K562 (cell line): ENCODE measurements around the gene FXYD3. TPM values are rescaled to one million over a fixed set of nuclear protein-coding genes. Genes with fewer than 3 reads are reported as not detected.

Experiments
- ATAC-seq: fragments of 200-7000 bp; cut with Tn5 transposase; 3 replicates; pipeline ENCODE4 v1.9.1; 2020; ENCODE audit warnings: moderate library complexity
- BruUV-seq: library from RNA; stranded (reverse); fragments of 400-500 nt; replicated peaks from 2 replicates; lab custom pipeline; 2021; lab: Mats Ljungman, UMichigan
- CTCF ChIA-PET: fragments of 300-600 bp; formaldehyde crosslinking; extraction: SDS; loops from one replicate; lab custom pipeline; 2021; ENCODE audit warnings: low intra/inter-chr PET ratio; lab: Yijun Ruan, JAX
- POLR2A ChIA-PET: fragments of 300-600, 350-650 bp; sonication (Branson Sonifier 250); formaldehyde crosslinking; extraction: SDS; loops from one replicate; lab custom pipeline; 2021; ENCODE audit warnings: antibody characterized with exemption, inconsistent platforms; lab: Yijun Ruan, JAX
- DNase-seq, 4 experiments: peaks; one replicate each; pipeline versions ENCODE4 v3.0.0 to v3.0.0-alpha.2; 2011 to 2018; ENCODE audit warnings: low spot score in 3 of 4, mixed read lengths in 3 of 4; ENCODE audit errors: extremely low read depth in 1 of 4
- FAIRE-seq: peaks from 2 replicates; lab custom pipeline; 2011; peaks lifted over from hg19 to GRCh38; lab: Jason Lieb, UNC
- H2AFZ ChIP-seq: 2 replicates; pipeline ENCODE4 v1.6.0; 2011; ENCODE audit warnings: low read depth, low read length, control low read depth, inconsistent platforms
- H3K27ac ChIP-seq: fragments of 200-600 bp; 3 replicates; pipeline ENCODE4 v1.8.0; 2011; ENCODE audit warnings: low read depth, mild to moderate bottlenecking, control low read depth, inconsistent platforms, low read length, moderate library complexity, mixed read lengths; ENCODE audit errors: extremely low read depth
- H3K27me3 ChIP-seq, 2 experiments: fragments of 300-600 bp in 1 of 2; 2 replicates in 1 of 2; 3 replicates in 1 of 2; pipeline versions ENCODE4 v1.6.0 to v1.8.0; 2011; ENCODE audit warnings: inconsistent platforms in 2 of 2, low read length in 2 of 2, mild to moderate bottlenecking in 1 of 2, mixed read lengths in 1 of 2, moderate library complexity in 1 of 2; ENCODE audit not compliant: control insufficient read depth in 2 of 2, insufficient read depth in 2 of 2
- H3K36me3 ChIP-seq: fragments of 300-600 bp; 3 replicates; pipeline ENCODE4 v1.8.0; 2011; ENCODE audit warnings: mild to moderate bottlenecking, low read length, inconsistent platforms; ENCODE audit not compliant: control insufficient read depth, insufficient read depth
- H3K4me1 ChIP-seq, 2 experiments: fragments of 200-600 bp in 1 of 2; replicated peaks in 1 of 2; 2 replicates in 1 of 2; 3 replicates in 1 of 2; pipeline versions ENCODE4 v1.5.1 to v1.8.0; 2011; ENCODE audit warnings: inconsistent platforms in 2 of 2, low read length in 2 of 2, mild to moderate bottlenecking in 1 of 2, mixed read lengths in 1 of 2, moderate library complexity in 1 of 2; ENCODE audit not compliant: control insufficient read depth in 2 of 2, insufficient read depth in 2 of 2
- H3K4me2 ChIP-seq: 2 replicates; pipeline ENCODE4 v1.6.1; 2011; ENCODE audit warnings: low read length, control low read depth, inconsistent platforms, mixed read lengths; ENCODE audit not compliant: insufficient read depth
- H3K4me3 ChIP-seq: fragments of 200-600 bp; sonication (generic), shearing (Covaris generic); 2 replicates; pipeline ENCODE4 v1.5.1; 2016; ENCODE audit warnings: control low read depth, inconsistent platforms
- H3K79me2 ChIP-seq: fragments of 200-600 bp; 3 replicates; pipeline ENCODE4 v1.8.0; 2011; ENCODE audit warnings: low read length, inconsistent platforms; ENCODE audit not compliant: control insufficient read depth, insufficient read depth
- H3K9ac ChIP-seq, 2 experiments: 2 replicates each; pipeline versions ENCODE4 v1.6.0 to v1.6.1; 2011; ENCODE audit warnings: low read depth in 2 of 2, low read length in 2 of 2, control low read depth in 1 of 2, inconsistent platforms in 1 of 2, mild to moderate bottlenecking in 1 of 2, mixed read lengths in 1 of 2; ENCODE audit not compliant: insufficient read depth in 1 of 2
- H3K9me1 ChIP-seq: one replicate; pipeline ENCODE4 v1.6.0; 2011; ENCODE audit warnings: inconsistent platforms, mild to moderate bottlenecking, low read length, moderate library complexity; ENCODE audit not compliant: control insufficient read depth, insufficient read depth
- H3K9me3 ChIP-seq: replicated peaks from 2 replicates; pipeline ENCODE4 v1.5.1; 2011; ENCODE audit warnings: low read depth, low read length, inconsistent platforms; ENCODE audit not compliant: control insufficient read depth, insufficient read depth
- H4K20me1 ChIP-seq: replicated peaks from 2 replicates; pipeline ENCODE4 v1.6.1; 2011; ENCODE audit warnings: low read length, inconsistent platforms, mixed read lengths; ENCODE audit not compliant: control insufficient read depth, insufficient read depth
- ETV6 ChIP-seq, 3 experiments: fragments of 150-350 bp in 1 of 3; sonication (generic) in 1 of 3; formaldehyde crosslinking in 1 of 3; IDR thresholded peaks; 2 replicates each; pipeline versions ENCODE4 v1.6.1 to v1.8.0; 2014 to 2022; ENCODE audit warnings: borderline replicate concordance in 2 of 3, low read depth in 2 of 3, antibody characterized with exemption in 1 of 3, low read length in 1 of 3, mild to moderate bottlenecking in 1 of 3, missing genetic modification reagents in 1 of 3
- PHTF2 ChIP-seq: fragments of 250-450 bp; sonication (Bioruptor Pico); IDR thresholded peaks from 2 replicates; pipeline ENCODE4 v1.5.0; 2021; ENCODE audit warnings: mild to moderate bottlenecking
- SAFB2 ChIP-seq: fragments of 200-400 bp; formaldehyde crosslinking; IDR thresholded peaks from 2 replicates; pipeline ENCODE4 v1.6.1; 2018; ENCODE audit warnings: borderline replicate concordance, low read length, low read depth, moderate library complexity; ENCODE audit not compliant: severe bottlenecking
- SIRT6 ChIP-seq: IDR thresholded peaks from one replicate; pipeline ENCODE4 v1.6.1; 2012; ENCODE audit warnings: low read depth, mild to moderate bottlenecking, control low read depth, inconsistent platforms, low read length, moderate library complexity
- SREBF1 ChIP-seq: fragments of 150-350 bp; IDR thresholded peaks from 2 replicates; pipeline ENCODE4 v1.6.1; 2014; ENCODE audit warnings: antibody characterized with exemption, low read depth, low read length, borderline replicate concordance
- SRSF9 ChIP-seq: fragments of 200-400 bp; formaldehyde crosslinking; IDR thresholded peaks from 2 replicates; pipeline ENCODE4 v1.6.1; 2017; ENCODE audit warnings: low read depth, low read length, borderline replicate concordance
- TCFL5 ChIP-seq: fragments of 250-450 bp; sonication (Bioruptor Pico); conservative IDR thresholded peaks from 2 replicates; pipeline ENCODE4 v1.6.1; 2021; ENCODE audit warnings: mild to moderate bottlenecking, moderate library complexity, matching md5 sums
- TEAD2 ChIP-seq: fragments of 450-650 bp; IDR thresholded peaks from 2 replicates; pipeline ENCODE4 v1.6.1; 2016; ENCODE audit warnings: missing genetic modification characterization, control low read depth, missing compliant biosample characterization
- TFAP4 ChIP-seq: sonication (generic); formaldehyde crosslinking; IDR thresholded peaks from 2 replicates; pipeline ENCODE4 v1.8.0; 2022; ENCODE audit warnings: missing genetic modification reagents, mild to moderate bottlenecking, moderate library complexity, borderline replicate concordance
- THAP12 ChIP-seq: fragments of 250-450 bp; sonication (Bioruptor Pico); IDR thresholded peaks from 2 replicates; pipeline ENCODE4 v1.9.0; 2021; ENCODE audit warnings: mild to moderate bottlenecking, inconsistent platforms
- TRIM24 ChIP-seq, 2 experiments: fragments of 450-650 bp; IDR thresholded peaks; 2 replicates each; pipeline ENCODE4 v1.6.1; 2016
- ZFX ChIP-seq: sonication (generic); formaldehyde crosslinking; IDR thresholded peaks from 2 replicates; pipeline ENCODE4 v1.8.0; 2022; ENCODE audit warnings: mild to moderate bottlenecking, missing genetic modification reagents, moderate library complexity
- ZNF143 ChIP-seq: sonication (generic); formaldehyde crosslinking; IDR thresholded peaks from 2 replicates; pipeline ENCODE4 v1.9.0; 2022; ENCODE audit warnings: mild to moderate bottlenecking, missing genetic modification reagents
- ZNF347 ChIP-seq: fragments of 450-650 bp; formaldehyde crosslinking; IDR thresholded peaks from 2 replicates; pipeline ENCODE4 v1.4.0; 2020; ENCODE audit warnings: low read depth, mild to moderate bottlenecking, moderate library complexity
- WGBS: fragments of 100-300 bp; shearing (Covaris generic); methylation state at CpG from one replicate; pipeline ENCODE4 v1.1.6; 2016; ENCODE audit warnings: low coverage, mixed read lengths; ENCODE audit not compliant: insufficient coverage; ENCODE audit errors: missing lambda C conversion rate; 5-methylcytosine and 5-hydroxymethylcytosine counted together
- in situ Hi-C: fragments of 300-500 bp; cut with MboI; formaldehyde crosslinking; loops from 4 replicates; pipeline ENCODE4 v1.15.0; 2018; ENCODE audit warnings: inconsistent platforms, mixed read lengths
- intact Hi-C: fragments of 100-400 bp; cut with micrococcal nuclease; formaldehyde crosslinking; loops from 2 replicates; pipeline ENCODE4 v1.14.2; 2022
- polyA plus RNA-seq, 8 experiments: library from polyadenylated mRNA; depleted of rRNA in 4 of 8; stranded (reverse) in 5 of 8; unstranded in 3 of 8; fragments of >200 nt; fragmentation: Nextera tagmentation in 2 of 8; fragmentation: Illumina TruSeq in 1 of 8; extraction: Ambion mirVana in 2 of 8; extraction: Trizol in 1 of 8; gene quantifications; 2 replicates each; pipeline versions ENCODE4 v1.2.1 to v1.2.3, GENCODE V29; 2011 to 2014; ENCODE audit warnings: inconsistent platforms in 1 of 8, missing spikeins in 1 of 8
- total RNA-seq, 7 experiments: library from RNA; depleted of rRNA in 6 of 7; stranded (reverse); fragments of >200 nt in 6 of 7; fragmentation: Illumina TruSeq in 2 of 7; extraction: Trizol in 2 of 7; gene quantifications; 2 replicates each; pipeline versions ENCODE4 v1.2.1 to v1.2.3, GENCODE V29; 2011 to 2021; ENCODE audit warnings: low replicate concordance in 1 of 7
- TF ChIP-seq, protein P1 (sequence below): fragments of 250-450 bp; sonication (Bioruptor Pico); IDR thresholded peaks from 2 replicates; pipeline ENCODE4 v1.6.1; 2021; ENCODE audit warnings: mild to moderate bottlenecking
- TF ChIP-seq, protein P2 (sequence below): fragments of 450-650 bp; IDR thresholded peaks from 2 replicates; pipeline ENCODE4 v1.6.1; 2016; ENCODE audit warnings: antibody characterized with exemption

Gene FXYD3
- total and polyA plus RNA-seq, 9 of the 15 experiments (the other 6 are each of a cell fraction or from before 2014, with no cell fraction given): 0.24 TPM; not detected in 8

- Histone ChIP-seq H3K36me3 (no peaks in the 10 kb centered on the region), H3K27ac (no peak overlapping the region), H3K9me1 (no peaks in the 10 kb centered on the region), H3K9me3 (no peaks in the 10 kb centered on the region), H3K79me2 (no peaks in the 10 kb centered on the region), H4K20me1 (no peaks in the 10 kb centered on the region), H3K4me2 (no peak overlapping the region), H3K4me1 (peaks cover 0 to 18% of the 10 kb centered on the region in 2 experiments; a peak in 2 of 5 replicates), H3K27me3 (peaks cover 30 to 49% of the 10 kb centered on the region in 2 experiments; a peak in 4 of 5 replicates), H3K4me3 (no peak overlapping the region), H3K9ac (no peak overlapping the region; a peak in 1 of 4 replicates), H2AFZ (no peak overlapping the region)
- no TSS peak for BruUV-seq
- 14% methylated on average over 6 of the region's 6 CpGs for WGBS
- TF ChIP-seq, protein P1, sequence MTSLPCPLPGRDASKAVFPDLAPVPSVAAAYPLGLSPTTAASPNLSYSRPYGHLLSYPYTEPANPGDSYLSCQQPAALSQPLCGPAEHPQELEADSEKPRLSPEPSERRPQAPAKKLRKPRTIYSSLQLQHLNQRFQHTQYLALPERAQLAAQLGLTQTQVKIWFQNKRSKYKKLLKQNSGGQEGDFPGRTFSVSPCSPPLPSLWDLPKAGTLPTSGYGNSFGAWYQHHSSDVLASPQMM (CRISPR knock-in tag): no peak
- TF ChIP-seq THAP12 (CRISPR knock-in tag) (no peak), SAFB2 (no peak), TCFL5 (no peak), SRSF9 (no peak), ZNF347 (CRISPR knock-in tag) (no peak), SIRT6 (no peak), SREBF1 (no peak), ZNF143 (CRISPR knock-in tag) (no peak), PHTF2 (CRISPR knock-in tag) (no peak), TFAP4 (CRISPR knock-in tag) (no peak), TRIM24 (IDR thresholded peaks at IDR 0.05) (no peak), ZFX (CRISPR knock-in tag) (no peak), ETV6 (IDR thresholded peaks at IDR 0.05; ENCODE audit: borderline replicate concordance in 1 of 2, low read depth in 2 of 2, low read length in 1 of 2) (no peak), ETV6 (CRISPR knock-in tag; IDR thresholded peaks at IDR 0.05; ENCODE audit: borderline replicate concordance) (no peak), TEAD2 (no peak)
- TF ChIP-seq, protein P2, sequence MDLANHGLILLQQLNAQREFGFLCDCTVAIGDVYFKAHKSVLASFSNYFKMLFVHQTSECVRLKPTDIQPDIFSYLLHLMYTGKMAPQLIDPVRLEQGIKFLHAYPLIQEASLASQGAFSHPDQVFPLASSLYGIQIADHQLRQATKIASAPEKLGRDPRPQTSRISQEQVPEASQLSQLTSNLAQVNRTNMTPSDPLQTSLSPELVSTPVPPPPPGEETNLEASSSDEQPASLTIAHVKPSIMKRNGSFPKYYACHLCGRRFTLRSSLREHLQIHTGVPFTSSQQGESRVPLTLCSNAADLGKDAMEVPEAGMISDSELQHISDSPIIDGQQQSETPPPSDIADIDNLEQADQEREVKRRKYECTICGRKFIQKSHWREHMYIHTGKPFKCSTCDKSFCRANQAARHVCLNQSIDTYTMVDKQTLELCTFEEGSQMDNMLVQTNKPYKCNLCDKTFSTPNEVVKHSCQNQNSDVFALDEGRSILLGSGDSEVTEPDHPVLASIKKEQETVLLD: no peak
- intact Hi-C loops: no loop called here
- no peak for FAIRE-seq
- no peak for DNase-seq
- in situ Hi-C loops: no loop called here
- POLR2A ChIA-PET: interaction anchor here (0.5 to 0.8 kb wide), 2 partner anchors 11 to 363 kb away, joined by 3 to 5 read pairs; no protein-coding TSS in a partner anchor
- no peak for ATAC-seq
- CTCF ChIA-PET: no interaction called here
These were observed 34.4 kb upstream of the FXYD3 start for GRCh38 chr19:35081201-35081600.
